HG02981 (cell line): ENCODE data around the gene KAT14.
"Not testable (repeated sequence)": the region's sequence is repeated elsewhere in the genome, so short reads cannot be mapped to it uniquely, and the experiment has no call there.

Experiments used
- ATAC-seq: cut with Tn5 transposase; IDR thresholded peaks from one replicate; pipeline ENCODE4 v1.9.1; 2021; ENCODE audit warnings: mild to moderate bottlenecking, moderate library complexity; ENCODE audit not compliant: unreplicated experiment

The KAT14 gene

DNA sequence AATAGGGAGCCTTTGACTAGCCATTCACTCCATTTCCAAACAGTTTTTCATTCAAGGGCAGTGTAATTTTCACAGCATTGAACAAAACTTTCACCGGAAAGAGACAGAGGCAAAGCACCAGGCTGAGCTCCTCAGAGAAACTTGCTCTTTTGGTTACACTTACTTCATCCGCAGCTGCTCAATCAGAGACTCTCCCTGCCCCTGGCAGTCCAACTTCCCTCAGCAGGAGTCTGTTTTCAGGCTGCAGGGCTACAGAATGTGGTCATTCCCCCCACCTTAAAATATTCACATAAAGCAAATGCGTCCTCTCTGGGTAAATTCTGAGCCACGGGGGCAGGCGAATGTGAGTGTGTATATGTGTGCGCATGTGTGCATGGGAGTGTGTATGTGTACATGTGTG lies 80.6 kb downstream of the KAT14 start:
- no peak for ATAC-seq

DNA sequence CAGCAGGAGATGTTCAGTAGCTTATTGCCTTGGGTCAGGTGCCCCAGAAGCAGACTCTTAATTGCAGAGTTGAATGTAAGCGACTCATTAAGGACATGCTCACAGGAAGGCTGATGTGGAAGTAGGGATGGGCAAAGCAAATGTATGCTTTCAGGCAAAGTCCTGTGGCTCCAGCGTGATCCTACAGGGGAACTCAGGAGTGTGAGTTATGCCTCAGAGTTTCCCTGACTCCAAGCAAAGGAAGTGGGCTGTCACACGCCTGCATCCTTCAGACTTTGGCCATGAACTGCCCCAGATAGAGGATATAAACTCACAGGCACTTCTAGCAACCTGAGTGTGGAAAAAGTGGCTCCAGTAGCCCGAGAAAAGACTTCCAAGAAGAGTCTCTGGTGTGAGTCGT lies 85.7 kb downstream of the KAT14 start:
- ATAC-seq = no peak

DNA sequence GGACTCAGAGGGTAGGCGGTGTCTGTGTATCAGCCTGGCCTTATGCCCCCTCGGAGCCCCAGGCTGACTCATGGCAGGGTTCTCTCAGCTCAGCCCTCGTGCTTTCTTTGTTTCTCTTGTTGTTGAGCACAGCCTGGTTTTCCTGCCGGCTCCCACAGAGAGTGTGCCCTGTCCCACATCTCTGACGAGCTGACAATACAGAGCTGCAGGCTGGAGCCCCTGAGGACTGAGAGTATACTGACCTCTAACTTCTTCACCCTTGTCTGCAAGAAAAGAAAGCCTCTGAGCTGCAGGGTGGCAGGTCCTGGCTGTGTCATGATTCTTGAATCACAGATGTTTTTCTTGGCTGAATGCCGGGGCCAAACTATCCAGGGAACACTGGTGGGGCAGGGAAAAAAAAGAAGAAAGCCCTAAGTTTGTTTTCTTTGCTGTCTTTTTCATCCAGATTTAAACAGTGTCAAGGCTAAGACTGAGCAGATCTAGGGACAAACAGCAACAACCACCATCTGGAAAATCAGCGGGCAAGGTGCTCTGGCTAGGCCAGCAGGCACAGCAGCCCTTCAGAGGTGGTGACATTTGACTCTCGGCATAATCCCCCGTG lies 87.4 kb downstream of the KAT14 start:
- ATAC-seq = no peak

DNA sequence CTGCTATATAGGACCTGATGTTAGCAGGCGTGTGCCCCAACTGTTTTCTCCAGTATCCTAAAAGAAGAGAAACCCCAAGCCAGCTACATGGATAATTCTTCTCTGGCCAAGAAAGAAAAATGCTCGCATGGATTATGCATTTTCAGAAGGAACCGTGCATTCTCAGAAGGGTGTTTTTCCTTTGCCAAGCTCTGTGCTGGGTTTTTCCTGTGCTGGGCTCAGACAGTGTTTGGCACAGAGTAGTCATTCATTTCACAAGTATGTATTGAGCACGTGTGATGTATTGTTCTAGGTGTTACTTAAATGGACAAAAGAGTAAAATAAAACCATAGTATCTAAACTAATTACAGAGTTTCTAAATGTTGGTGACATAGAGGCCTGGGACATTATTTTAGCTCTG lies 88.0 kb downstream of the KAT14 start:
- no peak for ATAC-seq

DNA sequence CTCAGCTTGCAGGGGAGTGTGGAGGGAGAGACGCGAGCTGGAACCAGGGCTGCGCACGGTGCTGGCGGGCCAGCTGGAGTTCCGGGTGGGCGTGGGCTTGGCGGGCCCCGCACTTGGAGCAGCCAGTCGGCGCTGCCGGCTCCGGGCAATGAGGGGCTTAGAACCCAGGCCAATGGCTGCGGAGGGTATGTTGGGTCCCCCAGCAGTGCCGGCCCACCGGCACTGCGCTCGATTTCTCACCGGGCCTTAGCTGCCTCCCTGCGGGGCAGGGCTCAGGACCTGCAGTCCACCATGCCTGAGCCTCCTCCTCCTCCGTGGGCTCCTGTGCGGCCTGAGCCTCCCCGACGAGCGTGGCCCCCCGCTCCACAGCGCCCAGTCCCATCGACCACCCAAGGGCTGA lies 89.1 kb downstream of the KAT14 start:
- ATAC-seq = not testable (repeated sequence)

DNA sequence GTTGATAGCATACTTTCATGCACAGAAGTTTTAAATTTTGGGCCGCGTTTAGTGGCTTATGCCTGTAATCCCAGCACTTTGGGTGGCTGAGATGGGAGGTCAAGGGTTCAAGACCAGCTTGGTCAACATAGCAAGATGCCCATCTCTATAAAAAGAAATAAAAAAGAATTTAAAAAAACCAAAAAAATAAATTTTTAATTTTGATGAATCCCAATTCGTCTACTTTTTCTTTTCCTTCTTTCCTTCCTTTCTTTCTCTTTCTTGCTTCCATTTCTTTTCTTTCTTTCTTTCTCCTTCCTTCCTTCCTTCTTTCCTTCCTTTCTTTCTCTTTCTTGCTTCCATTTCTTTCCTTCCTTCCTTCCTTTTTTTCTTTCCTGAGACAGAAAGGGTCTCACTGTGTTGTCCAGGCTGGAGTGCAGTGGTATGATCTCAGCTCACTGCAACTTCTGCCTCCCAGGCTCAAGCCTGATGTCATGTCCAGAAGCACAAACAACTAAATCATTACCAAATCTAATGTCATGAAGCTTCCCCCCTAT lies 95.8 kb downstream of the KAT14 start:
- ATAC-seq = no peak
